K562 (cell line): ENCODE results near the gene C2CD2. TPM values are rescaled to one million over a fixed set of nuclear protein-coding genes. Genes with fewer than 3 reads are reported as not detected.

Experiments used
- ETV6 ChIP-seq, 3 experiments: fragments of 150-350 bp in 1 of 3; sonication (generic) in 1 of 3; formaldehyde crosslinking in 1 of 3; IDR thresholded peaks; 2 replicates each; pipeline versions ENCODE4 v1.6.1 to v1.8.0; 2014 to 2022; ENCODE audit warnings: borderline replicate concordance in 2 of 3, low read depth in 2 of 3, antibody characterized with exemption in 1 of 3, low read length in 1 of 3, mild to moderate bottlenecking in 1 of 3, missing genetic modification reagents in 1 of 3
- MTF1 ChIP-seq: fragments of 250-450 bp; sonication (Bioruptor Pico); IDR thresholded peaks from 2 replicates; pipeline ENCODE4 v1.9.0; 2021; ENCODE audit warnings: moderate library complexity, mild to moderate bottlenecking, inconsistent platforms, borderline replicate concordance
- polyA plus RNA-seq, 8 experiments: library from polyadenylated mRNA; depleted of rRNA in 4 of 8; stranded (reverse) in 5 of 8; unstranded in 3 of 8; fragments of >200 nt; fragmentation: Nextera tagmentation in 2 of 8; fragmentation: Illumina TruSeq in 1 of 8; extraction: Ambion mirVana in 2 of 8; extraction: Trizol in 1 of 8; gene quantifications; 2 replicates each; pipeline versions ENCODE4 v1.2.1 to v1.2.3, GENCODE V29; 2011 to 2014; ENCODE audit warnings: inconsistent platforms in 1 of 8, missing spikeins in 1 of 8
- total RNA-seq, 7 experiments: library from RNA; depleted of rRNA in 6 of 7; stranded (reverse); fragments of >200 nt in 6 of 7; fragmentation: Illumina TruSeq in 2 of 7; extraction: Trizol in 2 of 7; gene quantifications; 2 replicates each; pipeline versions ENCODE4 v1.2.1 to v1.2.3, GENCODE V29; 2011 to 2021; ENCODE audit warnings: low replicate concordance in 1 of 7
- TF ChIP-seq, protein P1 (sequence below): fragments of 250-450 bp; sonication (Bioruptor Pico); IDR thresholded peaks from 2 replicates; pipeline ENCODE4 v1.4.0; 2020

Gene C2CD2
- total and polyA plus RNA-seq, 9 of the 15 experiments (the other 6 are each of a cell fraction or from before 2014, with no cell fraction given) = 1.3 to 21.6 (median 12.1) TPM

DNA sequence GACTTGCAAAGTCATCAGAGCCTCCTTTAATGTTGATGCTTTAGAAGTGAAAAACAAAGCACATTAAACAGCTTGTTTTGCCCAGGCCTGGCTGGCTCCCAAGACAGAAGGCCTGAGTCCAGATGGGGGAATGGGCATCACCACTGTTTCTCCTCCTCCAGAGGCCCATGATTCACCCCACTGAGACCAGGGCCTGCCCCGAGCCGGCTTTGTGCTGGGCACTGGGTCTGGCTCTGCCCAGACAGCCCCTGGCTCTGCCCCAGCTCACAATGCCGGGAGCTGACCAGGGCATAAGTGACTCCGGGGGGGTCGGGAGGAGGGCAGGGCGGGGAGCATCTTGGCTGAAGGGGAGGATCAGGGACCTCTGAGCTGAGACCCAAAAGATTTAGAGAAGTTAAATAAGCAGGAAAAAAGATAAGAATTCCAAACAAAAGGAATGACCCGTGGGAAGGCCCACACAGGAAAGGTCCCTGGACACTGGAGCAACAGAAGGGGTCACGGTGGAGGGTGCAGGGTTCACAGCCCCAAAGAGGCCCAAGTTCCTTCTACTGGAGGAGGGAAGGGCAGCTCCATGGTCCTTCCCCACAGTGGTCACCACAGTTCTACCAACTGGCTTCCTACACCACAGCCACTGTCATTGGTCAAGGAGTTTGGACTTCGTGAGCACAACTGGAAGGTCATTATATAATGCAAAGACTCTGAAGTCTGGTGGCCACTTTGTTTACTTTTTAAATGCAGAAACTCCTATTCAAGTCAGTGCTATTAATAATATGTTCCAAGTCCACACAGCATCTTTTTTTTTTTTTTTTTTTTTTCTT lies 5.5 kb downstream of the C2CD2 start (continued):
- TF ChIP-seq, protein P1, sequence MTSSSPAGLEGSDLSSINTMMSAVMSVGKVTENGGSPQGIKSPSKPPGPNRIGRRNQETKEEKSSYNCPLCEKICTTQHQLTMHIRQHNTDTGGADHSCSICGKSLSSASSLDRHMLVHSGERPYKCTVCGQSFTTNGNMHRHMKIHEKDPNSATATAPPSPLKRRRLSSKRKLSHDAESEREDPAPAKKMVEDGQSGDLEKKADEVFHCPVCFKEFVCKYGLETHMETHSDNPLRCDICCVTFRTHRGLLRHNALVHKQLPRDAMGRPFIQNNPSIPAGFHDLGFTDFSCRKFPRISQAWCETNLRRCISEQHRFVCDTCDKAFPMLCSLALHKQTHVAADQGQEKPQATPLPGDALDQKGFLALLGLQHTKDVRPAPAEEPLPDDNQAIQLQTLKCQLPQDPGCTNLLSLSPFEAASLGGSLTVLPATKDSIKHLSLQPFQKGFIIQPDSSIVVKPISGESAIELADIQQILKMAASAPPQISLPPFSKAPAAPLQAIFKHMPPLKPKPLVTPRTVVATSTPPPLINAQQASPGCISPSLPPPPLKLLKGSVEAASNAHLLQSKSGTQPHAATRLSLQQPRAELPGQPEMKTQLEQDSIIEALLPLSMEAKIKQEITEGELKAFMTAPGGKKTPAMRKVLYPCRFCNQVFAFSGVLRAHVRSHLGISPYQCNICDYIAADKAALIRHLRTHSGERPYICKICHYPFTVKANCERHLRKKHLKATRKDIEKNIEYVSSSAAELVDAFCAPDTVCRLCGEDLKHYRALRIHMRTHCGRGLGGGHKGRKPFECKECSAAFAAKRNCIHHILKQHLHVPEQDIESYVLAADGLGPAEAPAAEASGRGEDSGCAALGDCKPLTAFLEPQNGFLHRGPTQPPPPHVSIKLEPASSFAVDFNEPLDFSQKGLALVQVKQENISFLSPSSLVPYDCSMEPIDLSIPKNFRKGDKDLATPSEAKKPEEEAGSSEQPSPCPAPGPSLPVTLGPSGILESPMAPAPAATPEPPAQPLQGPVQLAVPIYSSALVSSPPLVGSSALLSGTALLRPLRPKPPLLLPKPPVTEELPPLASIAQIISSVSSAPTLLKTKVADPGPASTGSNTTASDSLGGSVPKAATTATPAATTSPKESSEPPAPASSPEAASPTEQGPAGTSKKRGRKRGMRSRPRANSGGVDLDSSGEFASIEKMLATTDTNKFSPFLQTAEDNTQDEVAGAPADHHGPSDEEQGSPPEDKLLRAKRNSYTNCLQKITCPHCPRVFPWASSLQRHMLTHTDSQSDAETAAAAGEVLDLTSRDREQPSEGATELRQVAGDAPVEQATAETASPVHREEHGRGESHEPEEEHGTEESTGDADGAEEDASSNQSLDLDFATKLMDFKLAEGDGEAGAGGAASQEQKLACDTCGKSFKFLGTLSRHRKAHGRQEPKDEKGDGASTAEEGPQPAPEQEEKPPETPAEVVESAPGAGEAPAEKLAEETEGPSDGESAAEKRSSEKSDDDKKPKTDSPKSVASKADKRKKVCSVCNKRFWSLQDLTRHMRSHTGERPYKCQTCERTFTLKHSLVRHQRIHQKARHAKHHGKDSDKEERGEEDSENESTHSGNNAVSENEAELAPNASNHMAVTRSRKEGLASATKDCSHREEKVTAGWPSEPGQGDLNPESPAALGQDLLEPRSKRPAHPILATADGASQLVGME (CRISPR knock-in tag) = no peak
- TF ChIP-seq MTF1 (no peak), ETV6 (IDR thresholded peaks at IDR 0.05; ENCODE audit: borderline replicate concordance in 1 of 2, low read depth in 2 of 2, low read length in 1 of 2) (no peak), ETV6 (CRISPR knock-in tag; IDR thresholded peaks at IDR 0.05; ENCODE audit: borderline replicate concordance) (no peak)
